HEK293 (cell line): Measurements from ENCODE around the gene DENND2A.

Experiments
- GFI1B ChIP-seq: fragments of 450-650 bp; formaldehyde crosslinking; IDR thresholded peaks from 2 replicates; pipeline ENCODE4 v1.5.1; 2016; ENCODE audit warnings: missing biosample characterization, missing genetic modification characterization
- GLIS1 ChIP-seq: fragments of 450-650 bp; formaldehyde crosslinking; IDR thresholded peaks from 2 replicates; pipeline ENCODE4 v1.5.1; 2016; ENCODE audit warnings: missing biosample characterization, missing genetic modification characterization
- IKZF3 ChIP-seq: fragments of 450-650 bp; IDR thresholded peaks from 2 replicates; pipeline ENCODE4 v1.5.0; 2018; ENCODE audit warnings: missing biosample characterization, mild to moderate bottlenecking, missing genetic modification characterization, moderate library complexity
- KLF17 ChIP-seq: fragments of 450-650 bp; formaldehyde crosslinking; IDR thresholded peaks from 2 replicates; pipeline ENCODE4 v1.5.1; 2016; ENCODE audit warnings: missing biosample characterization, missing genetic modification characterization
- MEIS1 ChIP-seq: sonication (generic); formaldehyde crosslinking; IDR thresholded peaks from 2 replicates; pipeline ENCODE4 v1.8.1; 2022; ENCODE audit warnings: missing genetic modification reagents, mild to moderate bottlenecking, borderline replicate concordance
- ZBTB1 ChIP-seq: fragments of 450-650 bp; formaldehyde crosslinking; IDR thresholded peaks from 2 replicates; pipeline ENCODE4 v1.5.1; 2016; ENCODE audit warnings: missing biosample characterization, missing genetic modification characterization
- ZBTB49 ChIP-seq: fragments of 450-650 bp; formaldehyde crosslinking; IDR thresholded peaks from 2 replicates; pipeline ENCODE4 v1.5.1; 2016; ENCODE audit warnings: missing biosample characterization, missing genetic modification characterization, low read depth
- ZBTB8A ChIP-seq: fragments of 450-650 bp; formaldehyde crosslinking; IDR thresholded peaks from 2 replicates; pipeline ENCODE4 v1.5.1; 2016; ENCODE audit warnings: missing biosample characterization, missing genetic modification characterization
- ZFHX2 ChIP-seq: fragments of 450-650 bp; formaldehyde crosslinking; conservative IDR thresholded peaks from 2 replicates; pipeline ENCODE4 v1.5.1; 2016; ENCODE audit warnings: missing biosample characterization, missing genetic modification characterization
- ZNF133 ChIP-seq: fragments of 450-650 bp; formaldehyde crosslinking; IDR thresholded peaks from 2 replicates; pipeline ENCODE4 v1.5.1; 2016; ENCODE audit warnings: missing biosample characterization, missing genetic modification characterization
- ZNF146 ChIP-seq: fragments of 450-650 bp; formaldehyde crosslinking; IDR thresholded peaks from 2 replicates; pipeline ENCODE4 v1.5.1; 2016; ENCODE audit warnings: missing biosample characterization, missing genetic modification characterization
- ZNF175 ChIP-seq: fragments of 450-650 bp; formaldehyde crosslinking; IDR thresholded peaks from 2 replicates; pipeline ENCODE4 v1.5.1; 2016; ENCODE audit warnings: missing biosample characterization, missing genetic modification characterization
- ZNF18 ChIP-seq: fragments of 450-650 bp; formaldehyde crosslinking; IDR thresholded peaks from 2 replicates; pipeline ENCODE4 v1.5.1; 2016; ENCODE audit warnings: missing biosample characterization, missing genetic modification characterization
- ZNF19 ChIP-seq: fragments of 450-650 bp; formaldehyde crosslinking; IDR thresholded peaks from 2 replicates; pipeline ENCODE4; 2016; ENCODE audit warnings: missing biosample characterization, missing genetic modification characterization, low read depth
- ZNF274 ChIP-seq, 2 experiments: fragments of 200-500 bp in 1 of 2; fragments of 450-650 bp in 1 of 2; sonication (Bioruptor generic) in 1 of 2; formaldehyde crosslinking in 1 of 2; IDR thresholded peaks; 2 replicates each; pipeline versions ENCODE4 v1.5.1 to v1.6.1; 2014 to 2016; ENCODE audit warnings: borderline replicate concordance in 1 of 2, inconsistent platforms in 1 of 2, low read length in 1 of 2, missing biosample characterization in 1 of 2, missing genetic modification characterization in 1 of 2
- ZNF280D ChIP-seq: fragments of 450-650 bp; formaldehyde crosslinking; IDR thresholded peaks from 2 replicates; pipeline ENCODE4 v1.5.1; 2016; ENCODE audit warnings: missing biosample characterization, missing genetic modification characterization
- ZNF302 ChIP-seq: fragments of 450-650 bp; formaldehyde crosslinking; IDR thresholded peaks from 2 replicates; pipeline ENCODE4 v1.5.1; 2016; ENCODE audit warnings: missing biosample characterization, missing genetic modification characterization, low read depth
- ZNF391 ChIP-seq: fragments of 450-650 bp; formaldehyde crosslinking; IDR thresholded peaks from 2 replicates; pipeline ENCODE4 v1.5.1; 2016; ENCODE audit warnings: low read depth, missing biosample characterization, missing genetic modification characterization, borderline replicate concordance
- ZNF426 ChIP-seq: fragments of 450-650 bp; formaldehyde crosslinking; IDR thresholded peaks from 2 replicates; pipeline ENCODE4 v1.5.1; 2017; ENCODE audit warnings: missing biosample characterization, missing genetic modification characterization, mild to moderate bottlenecking, inconsistent platforms, moderate library complexity
- ZNF529 ChIP-seq: fragments of 450-650 bp; formaldehyde crosslinking; IDR thresholded peaks from 2 replicates; pipeline ENCODE4 v1.5.1; 2017; ENCODE audit warnings: missing genetic modification characterization, missing biosample characterization; ENCODE audit not compliant: insufficient replicate concordance
- ZNF624 ChIP-seq: fragments of 450-650 bp; formaldehyde crosslinking; IDR thresholded peaks from 2 replicates; pipeline ENCODE4 v1.5.1; 2017; ENCODE audit warnings: missing biosample characterization, missing genetic modification characterization
- ZNF677 ChIP-seq: fragments of 450-650 bp; IDR thresholded peaks from 2 replicates; pipeline ENCODE4 v1.5.0; 2018; ENCODE audit warnings: missing biosample characterization, mild to moderate bottlenecking, missing genetic modification characterization, moderate library complexity
- ZNF707 ChIP-seq: fragments of 450-650 bp; formaldehyde crosslinking; IDR thresholded peaks from 2 replicates; pipeline ENCODE4 v1.5.1; 2016; ENCODE audit warnings: missing biosample characterization, missing genetic modification characterization
- ZNF776 ChIP-seq: fragments of 450-650 bp; formaldehyde crosslinking; IDR thresholded peaks from 2 replicates; pipeline ENCODE4 v1.5.0; 2017; ENCODE audit warnings: missing biosample characterization, missing genetic modification characterization, borderline replicate concordance
- ZNF830 ChIP-seq: fragments of 450-650 bp; IDR thresholded peaks from 2 replicates; pipeline ENCODE4 v1.5.0; 2018; ENCODE audit warnings: missing biosample characterization, missing genetic modification characterization, low read depth, mild to moderate bottlenecking, moderate library complexity
- ZNF843 ChIP-seq: fragments of 450-650 bp; formaldehyde crosslinking; IDR thresholded peaks from 2 replicates; pipeline ENCODE4 v1.5.1; 2016; ENCODE audit warnings: missing biosample characterization, missing genetic modification characterization
- ZSCAN18 ChIP-seq: fragments of 450-650 bp; formaldehyde crosslinking; IDR thresholded peaks from 2 replicates; pipeline ENCODE4 v1.5.1; 2016; ENCODE audit warnings: missing biosample characterization, missing genetic modification characterization
- ZSCAN30 ChIP-seq: fragments of 450-650 bp; IDR thresholded peaks from 2 replicates; pipeline ENCODE4 v1.5.1; 2018; ENCODE audit warnings: missing biosample characterization, mild to moderate bottlenecking, missing genetic modification characterization, moderate library complexity
- ZXDB ChIP-seq: fragments of 450-650 bp; formaldehyde crosslinking; IDR thresholded peaks from 2 replicates; pipeline ENCODE4 v1.5.1; 2016; ENCODE audit warnings: missing biosample characterization, missing genetic modification characterization

The DENND2A gene

GRCh38 chr7:140646931-140647647, 6.5 kb upstream of the DENND2A start (continued):
- no peak for TF ChIP-seq ZNF426 (tag by site-specific recombination)
- no peak for TF ChIP-seq ZNF843
- TF ChIP-seq ZNF175, result no peak
- no peak for TF ChIP-seq ZNF146 (tag by site-specific recombination)
- no peak for TF ChIP-seq KLF17
- TF ChIP-seq GFI1B (tag by site-specific recombination), result no peak
- no peak for TF ChIP-seq MEIS1 (CRISPR knock-in tag)
- TF ChIP-seq ZBTB8A (tag by site-specific recombination), result no peak
- TF ChIP-seq ZXDB (tag by site-specific recombination), result no peak
- no peak for TF ChIP-seq ZNF19
- no peak for TF ChIP-seq ZBTB49 (tag by site-specific recombination)
- no peak for TF ChIP-seq ZSCAN30
- no peak for TF ChIP-seq ZNF302
- no peak for TF ChIP-seq ZNF677
- no peak for TF ChIP-seq ZNF274 (IDR thresholded peaks at IDR 0.05; ENCODE audit: low read length)
- TF ChIP-seq ZNF274 (tag by site-specific recombination; IDR thresholded peaks at IDR 0.05; ENCODE audit: borderline replicate concordance), result no peak
- TF ChIP-seq ZSCAN18 (tag by site-specific recombination), result no peak
- TF ChIP-seq ZNF133 (tag by site-specific recombination), result no peak
- TF ChIP-seq ZNF280D (tag by site-specific recombination), result no peak
- TF ChIP-seq GLIS1 (tag by site-specific recombination), result peak; percentile 66
- TF ChIP-seq ZNF707, result no peak
- no peak for TF ChIP-seq ZNF18 (tag by site-specific recombination)
- no peak for TF ChIP-seq ZNF830 (tag by site-specific recombination)
- TF ChIP-seq ZNF624 (tag by site-specific recombination), result no peak
- no peak for TF ChIP-seq ZBTB1 (tag by site-specific recombination)
- no peak for TF ChIP-seq ZNF391 (tag by site-specific recombination)
- TF ChIP-seq IKZF3 (tag by site-specific recombination), result 0 out of 2 replicates have a peak, but pooled peaks have one; percentile 24
- peak; percentile 87 for TF ChIP-seq ZFHX2 (tag by site-specific recombination)
- no peak for TF ChIP-seq ZNF776
- no peak for TF ChIP-seq ZNF529 (tag by site-specific recombination)
